ENCODE measurements around the gene BTNL3.

The BTNL3 gene

DNA sequence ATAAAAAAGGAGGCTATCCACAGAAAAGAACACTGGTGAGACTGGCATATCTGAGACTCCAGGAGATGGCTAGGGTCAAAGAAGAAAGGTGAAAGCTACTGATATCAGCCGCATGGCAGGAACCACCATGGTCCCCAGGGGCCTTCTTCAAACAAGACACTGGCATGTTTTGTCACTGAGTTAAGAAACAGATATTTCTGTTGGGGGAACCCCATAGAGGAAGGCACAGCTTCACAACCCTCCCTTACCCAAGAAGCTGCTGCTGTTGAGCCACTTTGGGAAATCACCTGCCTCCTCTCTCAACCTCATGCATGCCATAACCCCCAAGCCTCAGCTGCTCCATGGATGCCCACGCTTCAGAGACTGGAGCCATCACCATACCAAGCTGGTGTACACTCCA is 13.3 kb upstream of the BTNL3 start:
- Histone ChIP-seq H3K79me2 (ENCODE audit: low read length) (no peaks in the 10 kb centered on the region), H3K9ac (ENCODE audit: low read length) (no peak overlapping the region), H3K4me1 (ENCODE audit: low read length) (peaks cover 20% of the 10 kb centered on the region), H3K36me3 (replicated peaks; ENCODE audit: low read depth, low read length) (no peaks in the 10 kb centered on the region), H3K9me3 (ENCODE audit: insufficient read depth, low read length) (no peaks in the 10 kb centered on the region), H4K20me1 (ENCODE audit: insufficient read depth, low read length) (no peaks in the 10 kb centered on the region), H3K4me2 (ENCODE audit: low read length) (peak overlapping the region; percentile 54), H3K4me3 (ENCODE audit: low read length) (no peak overlapping the region), H2AFZ (ENCODE audit: low read depth, low read length) (no peak overlapping the region), H3K27me3 (ENCODE audit: low read depth, low read length) (no peaks in the 10 kb centered on the region), H3K27ac (ENCODE audit: low read length) (no peak overlapping the region; the same call in 1 of the 2 replicates)
- TF ChIP-seq EZH2phosphoT487 (IDR thresholded peaks at IDR 0.05; ENCODE audit: low read depth) = no peak
- no peak for TF ChIP-seq CTCF (IDR thresholded peaks at IDR 0.05; ENCODE audit: low read depth, low read length)

- H3K4me2 ChIP-seq (ENCODE audit: low read length) = no peak overlapping the region
- no peak overlapping the region for H3K4me3 ChIP-seq (ENCODE audit: low read length)
- H4K20me1 ChIP-seq (ENCODE audit: insufficient read depth, low read length) = no peaks in the 10 kb centered on the region
- H3K79me2 ChIP-seq (ENCODE audit: low read length) = no peaks in the 10 kb centered on the region
- no peaks in the 10 kb centered on the region for H3K27me3 ChIP-seq (ENCODE audit: low read depth, low read length)
- H3K9ac ChIP-seq (ENCODE audit: low read length) = no peak overlapping the region
- no peak overlapping the region for H2AFZ ChIP-seq (ENCODE audit: low read depth, low read length)
- no peaks in the 10 kb centered on the region for H3K9me3 ChIP-seq (ENCODE audit: insufficient read depth, low read length)
- peaks cover 20% of the 10 kb centered on the region for H3K4me1 ChIP-seq (ENCODE audit: low read length)
- TF ChIP-seq EZH2phosphoT487 (IDR thresholded peaks at IDR 0.05; ENCODE audit: low read depth) (no peak), CTCF (IDR thresholded peaks at IDR 0.05; ENCODE audit: low read depth, low read length) (no peak)
- H3K36me3 ChIP-seq (replicated peaks; ENCODE audit: low read depth, low read length) = no peaks in the 10 kb centered on the region
- no peak overlapping the region for H3K27ac ChIP-seq (ENCODE audit: low read length)
These were observed 12.1 kb upstream of the BTNL3 start for GRCh38 chr5:180976518-180976917.

GRCh38 chr5:180977852-180978251 is 10.8 kb upstream of the BTNL3 start:
- H2AFZ ChIP-seq (ENCODE audit: low read depth, low read length) = no peak overlapping the region
- H3K4me2 ChIP-seq (ENCODE audit: low read length) = no peak overlapping the region
- no peaks in the 10 kb centered on the region for H3K27me3 ChIP-seq (ENCODE audit: low read depth, low read length)
- TF ChIP-seq EZH2phosphoT487 (IDR thresholded peaks at IDR 0.05; ENCODE audit: low read depth) = no peak
- no peak for TF ChIP-seq CTCF (IDR thresholded peaks at IDR 0.05; ENCODE audit: low read depth, low read length)
- no peak overlapping the region for H3K27ac ChIP-seq (ENCODE audit: low read length)
- H3K9me3 ChIP-seq (ENCODE audit: insufficient read depth, low read length) = no peaks in the 10 kb centered on the region
- peaks cover 20% of the 10 kb centered on the region for H3K4me1 ChIP-seq (ENCODE audit: low read length)
- no peak overlapping the region for H3K9ac ChIP-seq (ENCODE audit: low read length)
- no peaks in the 10 kb centered on the region for H4K20me1 ChIP-seq (ENCODE audit: insufficient read depth, low read length)
- no peaks in the 10 kb centered on the region for H3K79me2 ChIP-seq (ENCODE audit: low read length)
- H3K36me3 ChIP-seq (replicated peaks; ENCODE audit: low read depth, low read length) = no peaks in the 10 kb centered on the region
- H3K4me3 ChIP-seq (ENCODE audit: low read length) = no peak overlapping the region

DNA sequence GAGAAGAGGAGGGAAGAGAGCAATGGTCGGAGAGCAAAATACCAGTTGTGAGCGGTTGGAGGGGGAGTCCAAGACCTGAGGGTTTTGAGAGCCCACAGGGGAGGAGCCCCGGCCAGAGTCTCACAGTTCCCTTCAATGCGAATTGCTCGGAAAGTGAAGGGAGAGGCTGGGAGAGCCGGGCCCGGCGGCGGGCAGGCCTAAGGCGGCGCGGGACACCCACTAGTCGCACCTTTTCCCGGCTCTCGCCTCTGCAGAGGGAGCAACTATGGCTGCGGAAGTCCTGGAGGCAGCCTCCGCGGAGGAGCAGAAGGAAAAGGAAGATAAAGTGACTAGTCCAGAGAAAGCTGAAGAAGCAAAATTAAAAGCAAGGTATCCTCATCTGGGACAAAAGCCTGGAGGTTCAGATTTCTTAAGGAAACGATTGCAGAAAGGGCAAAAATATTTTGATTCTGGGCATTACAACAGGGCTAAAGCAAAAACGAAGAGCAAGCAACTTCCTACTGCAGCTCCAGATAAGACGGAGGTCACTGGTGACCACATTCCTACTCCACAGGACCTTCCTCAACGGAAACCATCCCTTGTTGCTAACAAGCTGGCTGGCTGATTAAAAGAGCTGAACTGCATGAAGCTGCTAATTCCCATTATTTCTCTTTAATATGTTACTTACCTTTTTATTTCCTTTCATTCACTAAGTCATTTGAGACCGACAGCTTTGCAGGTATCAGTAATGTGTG is 6.5 kb upstream of the BTNL3 start:
- Histone ChIP-seq H3K27ac (ENCODE audit: low read length) (no peak overlapping the region), H3K9me3 (ENCODE audit: insufficient read depth, low read length) (no peaks in the 10 kb centered on the region), H2AFZ (ENCODE audit: low read depth, low read length) (no peak overlapping the region), H3K9ac (ENCODE audit: low read length) (no peak overlapping the region), H3K27me3 (ENCODE audit: low read depth, low read length) (no peaks in the 10 kb centered on the region), H3K36me3 (replicated peaks; ENCODE audit: low read depth, low read length) (no peaks in the 10 kb centered on the region), H4K20me1 (ENCODE audit: insufficient read depth, low read length) (no peaks in the 10 kb centered on the region), H3K79me2 (ENCODE audit: low read length) (no peaks in the 10 kb centered on the region), H3K4me1 (ENCODE audit: low read length) (peaks cover 5% of the 10 kb centered on the region), H3K4me3 (ENCODE audit: low read length) (no peak overlapping the region), H3K4me2 (ENCODE audit: low read length) (no peak overlapping the region)
- TF ChIP-seq EZH2phosphoT487 (IDR thresholded peaks at IDR 0.05; ENCODE audit: low read depth) (no peak), CTCF (IDR thresholded peaks at IDR 0.05; ENCODE audit: low read depth, low read length) (no peak)
